GM21447 (cell line): ENCODE results near the gene KCTD16.

Source experiments
- ATAC-seq: cut with Tn5 transposase; IDR thresholded peaks from one replicate; pipeline ENCODE4 v1.9.1; 2021; ENCODE audit not compliant: unreplicated experiment

Gene KCTD16

GRCh38 chr5:144451187-144451973 lies 280.7 kb downstream of the KCTD16 start:
- no peak for ATAC-seq

- ATAC-seq: no peak
Observed at GRCh38 chr5:144453753-144454152, 283.1 kb downstream of the KCTD16 start.

- ATAC-seq: no peak
Observed at GRCh38 chr5:144457160-144457559, 286.5 kb downstream of the KCTD16 start.

GRCh38 chr5:144458216-144458615 lies 287.5 kb downstream of the KCTD16 start:
- ATAC-seq: no peak

- ATAC-seq: no peak
Observed at GRCh38 chr5:144460600-144460999, 289.9 kb downstream of the KCTD16 start.

- ATAC-seq: no peak
Observed at GRCh38 chr5:144462577-144462976, 291.9 kb downstream of the KCTD16 start.

GRCh38 chr5:144463481-144464223 lies 293.0 kb downstream of the KCTD16 start:
- no peak for ATAC-seq

- ATAC-seq: no peak
Observed at GRCh38 chr5:144464306-144464705, 293.6 kb downstream of the KCTD16 start.

GRCh38 chr5:144465441-144465840 lies 294.8 kb downstream of the KCTD16 start:
- ATAC-seq: no peak

GRCh38 chr5:144467792-144468191 lies 297.1 kb downstream of the KCTD16 start:
- no peak for ATAC-seq

- ATAC-seq: no peak
Observed at GRCh38 chr5:144468571-144468970, 297.9 kb downstream of the KCTD16 start.

GRCh38 chr5:144469106-144469505 lies 298.4 kb downstream of the KCTD16 start:
- no peak for ATAC-seq

GRCh38 chr5:144472221-144472620 lies 301.5 kb downstream of the KCTD16 start:
- ATAC-seq: no peak

- ATAC-seq: no peak
Observed at GRCh38 chr5:144473650-144474049, 303.0 kb downstream of the KCTD16 start.

GRCh38 chr5:144478565-144478964 lies 307.9 kb downstream of the KCTD16 start:
- ATAC-seq: no peak

- no peak for ATAC-seq
Observed at GRCh38 chr5:144481861-144482260, 311.2 kb downstream of the KCTD16 start.

- ATAC-seq: no peak
Observed at GRCh38 chr5:144484124-144484897, 313.6 kb downstream of the KCTD16 start.

GRCh38 chr5:144485540-144485939 lies 314.9 kb downstream of the KCTD16 start:
- ATAC-seq: no peak

GRCh38 chr5:144487207-144487606 lies 316.5 kb downstream of the KCTD16 start:
- ATAC-seq: no peak

- ATAC-seq: no peak
Observed at GRCh38 chr5:144487761-144488160, 317.1 kb downstream of the KCTD16 start.

- no peak for ATAC-seq
Observed at GRCh38 chr5:144503123-144503522, 332.4 kb downstream of the KCTD16 start.
